ENCODE data around the gene ZSCAN10.

ZSCAN10 gene

GRCh38 chr16:3133844-3134243 is 34.8 kb upstream of the ZSCAN10 start:
- no peak for DNase-seq

GRCh38 chr16:3131755-3132377 is 32.8 kb upstream of the ZSCAN10 start:
- DNase-seq = peak; percentile 4

- peak; percentile 65 for DNase-seq
These were observed 30.3 kb upstream of the ZSCAN10 start for GRCh38 chr16:3129137-3130131.

- no peak for DNase-seq
These were observed 28.7 kb upstream of the ZSCAN10 start for GRCh38 chr16:3127745-3128144.

GRCh38 chr16:3123986-3124886 is 25.1 kb upstream of the ZSCAN10 start:
- peak; percentile 92 for DNase-seq

GRCh38 chr16:3122926-3123570 is 24.0 kb upstream of the ZSCAN10 start:
- DNase-seq = no peak

- no peak for DNase-seq
These were observed 22.9 kb upstream of the ZSCAN10 start for GRCh38 chr16:3121851-3122467.

GRCh38 chr16:3120435-3120834 is 21.3 kb upstream of the ZSCAN10 start:
- DNase-seq = no peak

- no peak for DNase-seq
These were observed 20.8 kb upstream of the ZSCAN10 start for GRCh38 chr16:3119701-3120408.

GRCh38 chr16:3119286-3119685 is 20.2 kb upstream of the ZSCAN10 start:
- DNase-seq = no peak

GRCh38 chr16:3118846-3119245 is 19.8 kb upstream of the ZSCAN10 start:
- DNase-seq = no peak

- no peak for DNase-seq
These were observed 19.2 kb upstream of the ZSCAN10 start for GRCh38 chr16:3118204-3118790.

- DNase-seq = no peak
These were observed 16.5 kb upstream of the ZSCAN10 start for GRCh38 chr16:3115561-3115960.

GRCh38 chr16:3115003-3115402 is 15.9 kb upstream of the ZSCAN10 start:
- DNase-seq = no peak

GRCh38 chr16:3113765-3114479 is 14.8 kb upstream of the ZSCAN10 start:
- DNase-seq = no peak

GRCh38 chr16:3112881-3113574 is 13.9 kb upstream of the ZSCAN10 start:
- no peak for DNase-seq

GRCh38 chr16:3112058-3112880 is 13.2 kb upstream of the ZSCAN10 start, which contains the start of gene ZNF205:
ZNF205 (plus strand) TSS chr16:3112586; CDS start chr16:3113431, 845 bp downstream.
- DNase-seq = peak; percentile 36

- peak; percentile 71 for DNase-seq
These were observed 7.3 kb upstream of the ZSCAN10 start for GRCh38 chr16:3106205-3106928.
